ENCODE results near the gene ADRB1.

ADRB1 gene

DNA sequence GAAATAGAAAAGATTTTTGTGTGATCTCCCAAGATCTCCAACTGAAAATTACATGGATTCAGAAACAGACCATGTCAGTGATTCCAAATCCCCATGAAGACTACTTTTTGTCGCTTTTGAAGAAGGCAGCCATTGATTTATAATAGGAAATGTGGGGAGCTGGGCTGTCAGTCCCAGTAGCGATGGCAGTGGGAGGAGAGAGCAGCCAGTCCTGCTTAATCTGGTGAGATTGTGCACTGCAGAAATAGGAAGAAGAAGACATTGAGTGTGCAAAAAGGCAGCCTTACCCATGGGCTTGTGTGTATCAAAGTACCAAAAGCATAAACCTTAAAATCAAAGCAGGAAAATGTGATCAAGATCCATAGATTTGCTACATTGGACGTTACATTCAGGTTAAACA lies 4.8 kb downstream of the ADRB1 start:
- peaks cover 32% of the 10 kb centered on the region for H3K79me2 ChIP-seq (ENCODE audit: insufficient read depth, low read length)
- no peaks in the 10 kb centered on the region for H3K27me3 ChIP-seq (ENCODE audit: insufficient read depth, low read length, poor library complexity, severe bottlenecking)
- H3K9me2 ChIP-seq (replicated peaks; ENCODE audit: low read depth, low read length): no peaks in the 10 kb centered on the region
- no peak for TF ChIP-seq EZH2phosphoT487 (IDR thresholded peaks at IDR 0.05; ENCODE audit: borderline replicate concordance)
- TF ChIP-seq, protein P1, sequence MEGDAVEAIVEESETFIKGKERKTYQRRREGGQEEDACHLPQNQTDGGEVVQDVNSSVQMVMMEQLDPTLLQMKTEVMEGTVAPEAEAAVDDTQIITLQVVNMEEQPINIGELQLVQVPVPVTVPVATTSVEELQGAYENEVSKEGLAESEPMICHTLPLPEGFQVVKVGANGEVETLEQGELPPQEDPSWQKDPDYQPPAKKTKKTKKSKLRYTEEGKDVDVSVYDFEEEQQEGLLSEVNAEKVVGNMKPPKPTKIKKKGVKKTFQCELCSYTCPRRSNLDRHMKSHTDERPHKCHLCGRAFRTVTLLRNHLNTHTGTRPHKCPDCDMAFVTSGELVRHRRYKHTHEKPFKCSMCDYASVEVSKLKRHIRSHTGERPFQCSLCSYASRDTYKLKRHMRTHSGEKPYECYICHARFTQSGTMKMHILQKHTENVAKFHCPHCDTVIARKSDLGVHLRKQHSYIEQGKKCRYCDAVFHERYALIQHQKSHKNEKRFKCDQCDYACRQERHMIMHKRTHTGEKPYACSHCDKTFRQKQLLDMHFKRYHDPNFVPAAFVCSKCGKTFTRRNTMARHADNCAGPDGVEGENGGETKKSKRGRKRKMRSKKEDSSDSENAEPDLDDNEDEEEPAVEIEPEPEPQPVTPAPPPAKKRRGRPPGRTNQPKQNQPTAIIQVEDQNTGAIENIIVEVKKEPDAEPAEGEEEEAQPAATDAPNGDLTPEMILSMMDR (conservative IDR thresholded peaks at IDR 0.05; ENCODE audit: low read length): no peak
- no peaks in the 10 kb centered on the region for H3K9me3 ChIP-seq (ENCODE audit: insufficient read depth, low read depth, low read length)
- H3K4me1 ChIP-seq (ENCODE audit: insufficient read depth, low read length, poor library complexity, severe bottlenecking): peaks cover 33% of the 10 kb centered on the region
- no peak overlapping the region for H2AFZ ChIP-seq (ENCODE audit: low read length)
- peaks cover 9% of the 10 kb centered on the region; the same call in 1 of the 2 replicates for H3F3A ChIP-seq (ENCODE audit: low read depth)
- H3K4me3 ChIP-seq (ENCODE audit: low read length, poor library complexity, severe bottlenecking): peak overlapping the region; percentile 72
- no peaks in the 10 kb centered on the region for H4K20me1 ChIP-seq (ENCODE audit: insufficient read depth, low read length, poor library complexity, severe bottlenecking)
- peak overlapping the region; percentile 73 for H3K9ac ChIP-seq (ENCODE audit: low read depth, low read length, poor library complexity, severe bottlenecking)
- H3K4me2 ChIP-seq (ENCODE audit: low read depth, low read length, poor library complexity, severe bottlenecking): peak overlapping the region; percentile 93
- no peaks in the 10 kb centered on the region for H3K36me3 ChIP-seq (ENCODE audit: insufficient read depth, low read length)

DNA sequence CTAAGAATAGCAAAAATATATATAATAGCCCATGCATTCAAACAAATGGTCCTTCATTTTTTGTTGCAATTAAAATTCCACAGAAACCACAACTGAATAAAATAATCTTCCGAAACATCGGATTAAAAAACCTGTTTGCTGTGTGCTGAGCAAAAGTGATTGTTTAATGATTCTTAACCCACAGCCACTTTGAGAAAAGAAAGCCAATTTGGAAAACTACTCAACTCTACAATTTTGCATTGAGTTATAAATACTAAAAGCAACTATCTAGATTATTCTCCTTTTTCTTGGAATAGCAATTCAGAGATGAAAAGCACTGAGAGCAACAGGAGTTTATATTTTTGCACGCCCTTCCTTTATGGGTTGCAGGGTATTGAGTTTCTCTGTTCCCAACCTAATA lies 8.0 kb downstream of the ADRB1 start:
- H3K4me2 ChIP-seq (ENCODE audit: low read depth, low read length, poor library complexity, severe bottlenecking): no peak overlapping the region
- no peaks in the 10 kb centered on the region for H4K20me1 ChIP-seq (ENCODE audit: insufficient read depth, low read length, poor library complexity, severe bottlenecking)
- H3K79me2 ChIP-seq (ENCODE audit: insufficient read depth, low read length): peaks cover 7% of the 10 kb centered on the region
- no peak overlapping the region for H3K4me3 ChIP-seq (ENCODE audit: low read length, poor library complexity, severe bottlenecking)
- no peaks in the 10 kb centered on the region for H3K9me3 ChIP-seq (ENCODE audit: insufficient read depth, low read depth, low read length)
- peaks cover 9% of the 10 kb centered on the region; the same call in 1 of the 2 replicates for H3F3A ChIP-seq (ENCODE audit: low read depth)
- TF ChIP-seq, protein P1 (conservative IDR thresholded peaks at IDR 0.05; ENCODE audit: low read length): no peak
- TF ChIP-seq EZH2phosphoT487 (IDR thresholded peaks at IDR 0.05; ENCODE audit: borderline replicate concordance): no peak
- H2AFZ ChIP-seq (ENCODE audit: low read length): no peak overlapping the region
- H3K27me3 ChIP-seq (ENCODE audit: insufficient read depth, low read length, poor library complexity, severe bottlenecking): no peaks in the 10 kb centered on the region
- no peaks in the 10 kb centered on the region for H3K9me2 ChIP-seq (replicated peaks; ENCODE audit: low read depth, low read length)
- peaks cover 24% of the 10 kb centered on the region for H3K4me1 ChIP-seq (ENCODE audit: insufficient read depth, low read length, poor library complexity, severe bottlenecking)
- no peak overlapping the region for H3K9ac ChIP-seq (ENCODE audit: low read depth, low read length, poor library complexity, severe bottlenecking)
- H3K36me3 ChIP-seq (ENCODE audit: insufficient read depth, low read length): no peaks in the 10 kb centered on the region

DNA sequence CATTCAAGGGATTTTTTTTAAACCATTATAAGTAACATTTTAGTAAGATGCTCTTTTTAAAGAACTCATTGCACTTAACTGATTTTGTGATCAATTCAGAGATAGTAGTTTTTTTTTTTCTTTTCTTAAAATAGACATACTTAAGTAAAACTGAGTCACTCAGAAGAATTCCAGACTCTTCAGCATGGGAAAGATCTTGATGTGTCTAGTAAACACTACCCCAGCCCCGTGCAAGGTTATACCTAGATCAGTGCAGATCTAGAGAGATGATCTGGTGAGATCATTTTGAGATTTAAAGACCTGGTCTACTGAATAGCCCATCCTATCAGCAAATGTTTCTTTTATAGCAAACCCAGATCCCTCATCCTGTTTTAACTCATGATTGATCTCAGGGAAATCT lies 8.6 kb downstream of the ADRB1 start:
- no peaks in the 10 kb centered on the region for H3K36me3 ChIP-seq (ENCODE audit: insufficient read depth, low read length)
- no peaks in the 10 kb centered on the region for H3K27me3 ChIP-seq (ENCODE audit: insufficient read depth, low read length, poor library complexity, severe bottlenecking)
- no peak overlapping the region for H3K4me3 ChIP-seq (ENCODE audit: low read length, poor library complexity, severe bottlenecking)
- H3K4me1 ChIP-seq (ENCODE audit: insufficient read depth, low read length, poor library complexity, severe bottlenecking): peaks cover 18% of the 10 kb centered on the region
- H3K79me2 ChIP-seq (ENCODE audit: insufficient read depth, low read length): peaks cover 2% of the 10 kb centered on the region; the same call in 1 of the 2 replicates
- no peaks in the 10 kb centered on the region for H4K20me1 ChIP-seq (ENCODE audit: insufficient read depth, low read length, poor library complexity, severe bottlenecking)
- peaks cover 9% of the 10 kb centered on the region; the same call in 1 of the 2 replicates for H3F3A ChIP-seq (ENCODE audit: low read depth)
- TF ChIP-seq, protein P1 (conservative IDR thresholded peaks at IDR 0.05; ENCODE audit: low read length): no peak
- TF ChIP-seq EZH2phosphoT487 (IDR thresholded peaks at IDR 0.05; ENCODE audit: borderline replicate concordance): no peak
- H2AFZ ChIP-seq (ENCODE audit: low read length): no peak overlapping the region
- no peaks in the 10 kb centered on the region for H3K9me2 ChIP-seq (replicated peaks; ENCODE audit: low read depth, low read length)
- H3K9me3 ChIP-seq (ENCODE audit: insufficient read depth, low read depth, low read length): no peaks in the 10 kb centered on the region
- no peak overlapping the region for H3K9ac ChIP-seq (ENCODE audit: low read depth, low read length, poor library complexity, severe bottlenecking)
- H3K4me2 ChIP-seq (ENCODE audit: low read depth, low read length, poor library complexity, severe bottlenecking): no peak overlapping the region

Data from Loucy (cell line).